OCI-M1 (cell line): Measurements from ENCODE around the gene CDC42EP4.

ENCODE experiments used
- DNase-seq: peaks from one replicate; lab custom pipeline; 2025; lab: John Stamatoyannopoulos, UW

Gene CDC42EP4

GRCh38 chr17:73311781-73312641 lies at the start of gene CDC42EP4:
TSS of gene CDC42EP4 (minus strand) at chr17:73312001. CDS start at chr17:73286500, 25,501 bp downstream.
- DNase-seq = peak; percentile 93

GRCh38 chr17:73360961-73361761 lies 49.4 kb upstream of the CDC42EP4 start:
- DNase-seq = no peak

GRCh38 chr17:73359987-73360410 lies 48.2 kb upstream of the CDC42EP4 start:
- peak; percentile 16 for DNase-seq

GRCh38 chr17:73359352-73359751 lies 47.6 kb upstream of the CDC42EP4 start:
- DNase-seq = no peak

- no peak for DNase-seq
These were observed 46.9 kb upstream of the CDC42EP4 start for GRCh38 chr17:73358668-73359067.

GRCh38 chr17:73357981-73358380 lies 46.2 kb upstream of the CDC42EP4 start:
- DNase-seq = no peak

GRCh38 chr17:73357318-73357717 lies 45.5 kb upstream of the CDC42EP4 start:
- DNase-seq = no peak

- DNase-seq = no peak
These were observed 44.9 kb upstream of the CDC42EP4 start for GRCh38 chr17:73356561-73357170.

- no peak for DNase-seq
These were observed 42.9 kb upstream of the CDC42EP4 start for GRCh38 chr17:73354423-73355284.

- DNase-seq = no peak
These were observed 40.5 kb upstream of the CDC42EP4 start for GRCh38 chr17:73352261-73352660.

- no peak for DNase-seq
These were observed 40.0 kb upstream of the CDC42EP4 start for GRCh38 chr17:73351764-73352163.

- DNase-seq = no peak
These were observed 39.1 kb upstream of the CDC42EP4 start for GRCh38 chr17:73350864-73351263.

GRCh38 chr17:73349647-73350046 lies 37.8 kb upstream of the CDC42EP4 start:
- no peak for DNase-seq

- no peak for DNase-seq
These were observed 37.3 kb upstream of the CDC42EP4 start for GRCh38 chr17:73349138-73349537.

- no peak for DNase-seq
These were observed 37.0 kb upstream of the CDC42EP4 start for GRCh38 chr17:73348829-73349095.

- no peak for DNase-seq
These were observed 36.4 kb upstream of the CDC42EP4 start for GRCh38 chr17:73348018-73348828.

- no peak for DNase-seq
These were observed 35.5 kb upstream of the CDC42EP4 start for GRCh38 chr17:73347351-73347750.

GRCh38 chr17:73346501-73347162 lies 34.8 kb upstream of the CDC42EP4 start:
- DNase-seq = no peak

GRCh38 chr17:73343739-73344454 lies 32.1 kb upstream of the CDC42EP4 start:
- DNase-seq = no peak

- no peak for DNase-seq
These were observed 31.4 kb upstream of the CDC42EP4 start for GRCh38 chr17:73343168-73343634.
